ENCODE measurements around the gene FBXL13.
"Not testable (repeated sequence)": the region's sequence is repeated elsewhere in the genome, so short reads cannot be mapped to it uniquely, and the experiment has no call there.

The FBXL13 gene

DNA sequence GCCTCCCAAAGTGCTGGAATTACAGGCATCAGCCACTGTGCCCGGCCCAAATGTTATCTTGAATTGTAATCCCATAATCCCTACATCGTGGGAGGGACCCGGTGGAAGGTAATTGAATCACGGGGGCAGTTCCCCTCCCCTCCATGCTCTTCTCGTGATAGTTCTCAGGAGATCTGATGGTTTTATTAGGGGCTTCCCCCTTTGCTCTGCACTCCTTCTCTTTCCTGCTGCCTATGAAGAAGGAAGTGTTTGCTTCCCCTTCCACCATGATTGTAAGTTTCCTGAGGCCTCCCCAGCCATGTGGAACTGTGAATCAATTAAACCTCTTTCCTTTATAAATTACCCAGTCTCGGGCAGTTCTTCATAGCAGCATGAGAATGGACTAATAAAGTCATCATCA lies 3.6 kb upstream of the FBXL13 start:
- DNase-seq = not testable (repeated sequence)

DNA sequence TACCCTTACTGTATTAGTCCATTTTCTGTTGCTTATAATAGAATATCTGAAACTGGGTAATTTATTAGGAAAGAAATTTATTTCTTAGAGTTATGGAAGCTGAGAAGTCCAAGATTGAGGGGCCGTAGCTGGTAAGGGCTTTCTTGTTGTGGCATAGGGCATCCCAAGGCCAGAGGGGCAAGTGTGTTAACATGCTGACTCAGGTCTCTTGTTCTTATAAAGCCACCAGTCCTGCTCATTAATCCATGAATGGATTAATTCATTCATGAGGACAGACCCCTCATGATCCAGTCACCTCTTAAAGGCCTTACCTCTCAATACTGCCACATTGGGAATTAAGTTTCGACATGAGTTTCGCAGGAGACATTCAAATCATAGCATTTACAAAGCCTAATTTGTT lies 2.7 kb upstream of the FBXL13 start:
- no peak for DNase-seq

DNA sequence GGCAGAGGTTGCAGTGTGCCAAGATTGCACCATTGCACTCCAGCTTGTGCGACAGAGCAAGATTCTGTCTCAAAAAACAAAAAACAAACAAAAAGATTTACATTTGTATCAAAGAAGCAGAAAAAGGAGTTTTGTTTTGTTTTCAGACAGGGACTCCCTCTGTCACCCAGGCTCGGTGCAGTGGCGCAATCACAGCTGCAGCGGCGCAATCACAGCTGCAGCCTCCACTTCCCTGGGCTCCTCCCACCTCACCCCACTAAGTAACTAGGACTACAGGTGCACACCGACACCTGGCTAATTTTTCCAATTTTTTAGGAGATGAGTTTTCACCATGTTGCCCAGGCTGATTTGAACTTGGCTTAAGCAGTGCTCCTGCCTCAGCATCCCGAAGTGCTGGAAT lies 2.2 kb upstream of the FBXL13 start:
- no peak for DNase-seq

- peak; percentile 38 for DNase-seq
Measured at GRCh38 chr7:103075337-103075918, 832 bp upstream of the FBXL13 start.

DNA sequence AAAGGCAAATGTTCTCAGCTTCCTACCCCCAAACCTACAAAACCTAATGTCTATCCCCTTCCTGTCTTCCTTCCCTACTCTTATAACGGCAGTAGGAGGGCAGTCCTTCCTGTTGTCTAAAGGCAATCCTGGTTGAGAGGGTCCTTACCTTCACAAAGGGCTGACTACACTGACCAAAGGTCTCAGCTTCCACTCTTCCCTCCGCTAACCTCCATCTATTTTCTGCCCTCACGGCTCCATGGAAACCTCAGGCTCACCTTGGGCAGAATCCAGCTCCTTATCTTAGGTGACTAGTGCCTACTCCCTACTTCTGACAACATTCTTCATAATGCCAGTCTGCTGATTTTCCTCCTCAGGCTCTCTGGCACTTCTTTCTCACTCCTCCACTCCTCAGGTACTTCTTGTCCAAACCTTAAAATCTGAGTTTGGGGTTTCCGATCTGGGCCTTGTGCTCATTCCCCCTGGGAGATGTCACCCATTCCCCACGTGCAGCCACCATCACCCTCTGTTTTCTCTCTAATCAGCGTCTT lies 542 bp downstream of the FBXL13 start:
- peak; percentile 18 for DNase-seq

GRCh38 chr7:103071000-103071399 lies 3.6 kb downstream of the FBXL13 start:
- DNase-seq = no peak

GRCh38 chr7:103068414-103069403 lies 5.9 kb downstream of the FBXL13 start:
- DNase-seq = no peak

DNA sequence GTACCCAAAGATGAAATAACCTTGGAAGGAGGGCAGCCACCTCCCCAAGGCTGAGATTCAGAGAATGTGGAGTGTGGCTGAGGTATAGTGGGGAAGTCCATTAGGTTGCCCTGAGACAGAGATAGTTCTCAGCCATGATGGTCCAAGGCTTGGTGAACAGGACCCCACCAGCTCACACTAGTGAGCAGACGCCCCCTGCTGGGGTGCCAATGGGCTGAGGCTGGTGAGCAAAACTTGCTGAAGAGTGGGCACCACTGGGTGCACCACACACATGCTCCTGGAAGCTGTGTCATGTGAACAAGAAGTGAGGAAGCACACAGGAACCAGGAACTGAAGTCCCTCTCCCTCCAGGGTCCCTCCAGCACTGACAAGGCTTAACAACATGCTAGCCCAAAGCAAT lies 8.9 kb downstream of the FBXL13 start:
- DNase-seq = peak; percentile 47

GRCh38 chr7:103063895-103064294 lies 10.7 kb downstream of the FBXL13 start:
- no peak for DNase-seq

- DNase-seq = no peak
Measured at GRCh38 chr7:103059471-103059870, 15.1 kb downstream of the FBXL13 start.

DNA sequence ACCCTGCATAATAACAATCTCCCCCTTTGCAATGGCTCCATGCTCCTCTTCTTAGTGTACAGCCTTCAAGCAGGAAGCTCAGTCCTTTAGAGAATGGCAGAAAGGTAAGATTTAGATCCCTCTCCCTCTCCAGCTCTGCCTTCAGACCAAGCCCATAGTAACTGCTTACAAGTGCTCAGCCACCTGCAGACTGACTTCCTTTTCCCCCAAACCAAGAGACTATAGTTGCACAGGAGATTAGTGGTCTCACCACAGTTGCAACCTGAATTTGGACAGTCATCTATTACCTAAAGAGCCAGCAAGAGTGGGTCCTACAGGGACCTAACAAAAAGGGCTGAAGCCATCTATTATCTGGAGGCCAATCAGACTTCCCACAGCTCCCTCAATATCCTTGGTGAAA lies 16.5 kb downstream of the FBXL13 start:
- no peak for DNase-seq

GRCh38 chr7:103056006-103056405 lies 18.6 kb downstream of the FBXL13 start:
- DNase-seq = not testable (repeated sequence)

GRCh38 chr7:103051519-103051918 lies 23.1 kb downstream of the FBXL13 start:
- DNase-seq = no peak

DNA sequence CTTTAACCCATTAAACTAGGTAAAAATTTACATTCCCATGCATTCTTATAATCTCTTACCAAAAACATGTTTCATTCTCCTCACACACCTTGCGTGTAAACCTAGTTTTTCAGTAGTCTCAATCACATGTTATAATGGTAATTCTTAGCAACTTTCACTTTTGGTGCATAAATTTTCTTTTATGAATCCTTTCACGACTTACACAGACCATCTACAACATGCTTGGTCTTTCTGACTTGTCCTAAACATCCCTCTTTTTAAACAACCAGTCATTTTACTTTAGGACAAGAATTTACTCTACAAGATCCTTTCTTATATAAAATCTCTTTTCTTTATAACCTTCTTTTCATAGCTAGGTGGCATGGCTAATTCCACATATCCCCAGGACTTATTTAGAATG lies 25.8 kb downstream of the FBXL13 start:
- DNase-seq = peak; percentile 31

DNA sequence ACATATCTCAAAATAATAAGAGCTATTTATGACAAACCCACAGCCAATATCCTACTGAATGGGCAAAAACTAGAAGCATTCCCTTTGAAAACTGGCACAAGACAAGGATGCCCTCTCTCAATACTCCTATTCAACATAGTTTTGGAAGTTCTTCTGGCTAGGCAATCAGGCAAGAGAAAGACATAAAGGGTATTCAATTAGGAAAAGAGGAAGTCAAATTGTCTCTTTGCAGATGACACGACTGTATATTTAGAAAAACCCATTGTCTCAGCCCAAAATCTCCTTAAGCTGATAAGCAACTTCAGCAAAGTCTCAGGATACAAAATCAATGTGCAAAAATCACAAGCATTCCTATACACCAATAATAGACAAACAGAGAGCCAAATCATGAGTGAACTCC lies 32.8 kb downstream of the FBXL13 start:
- DNase-seq = not testable (repeated sequence)

- not testable (repeated sequence) for DNase-seq
Measured at GRCh38 chr7:103037823-103038739, 36.5 kb downstream of the FBXL13 start.

DNA sequence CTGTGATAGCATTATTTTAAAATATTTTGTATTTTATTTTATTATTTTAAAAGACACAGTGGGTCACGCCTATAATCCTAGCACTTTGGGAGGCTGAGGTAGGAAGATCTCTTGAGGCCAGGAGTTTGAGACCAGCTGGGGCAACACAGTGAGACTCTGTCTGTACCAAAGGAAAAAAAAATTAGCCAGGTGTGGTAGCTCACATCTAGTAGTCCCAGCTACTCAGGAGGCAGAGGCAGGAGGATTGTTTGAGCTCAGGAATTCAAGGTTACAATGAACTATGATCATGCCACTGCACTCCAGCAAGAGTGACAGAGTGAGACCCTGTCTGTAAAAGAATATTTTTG lies 37.1 kb downstream of the FBXL13 start:
- DNase-seq = no peak

- not testable (repeated sequence) for DNase-seq
Measured at GRCh38 chr7:103034318-103034717, 40.3 kb downstream of the FBXL13 start.

DNA sequence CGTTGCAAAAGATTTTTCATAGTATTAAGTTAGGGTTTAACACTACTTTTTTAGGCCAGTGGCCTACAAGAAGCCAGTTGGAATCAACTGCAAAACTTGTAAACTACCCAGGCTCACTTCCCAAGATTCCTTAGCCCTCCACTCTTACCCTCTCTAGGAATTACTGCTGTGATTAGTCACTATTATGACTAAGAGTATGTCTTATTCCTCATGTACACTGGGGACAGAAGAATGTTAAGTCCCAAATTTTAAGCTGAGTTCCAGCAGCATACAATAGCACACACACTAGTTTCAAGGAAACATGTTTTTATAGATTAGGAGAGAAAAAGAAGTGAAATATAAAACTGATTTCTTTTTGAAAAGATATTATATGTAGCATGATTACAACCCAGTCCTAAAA lies 42.8 kb downstream of the FBXL13 start:
- DNase-seq = peak; percentile 18

GRCh38 chr7:103031024-103031423 lies 43.6 kb downstream of the FBXL13 start:
- DNase-seq = no peak

- no peak for DNase-seq
Measured at GRCh38 chr7:103025341-103025740, 49.3 kb downstream of the FBXL13 start.

- not testable (repeated sequence) for DNase-seq
Measured at GRCh38 chr7:103023578-103023977, 51.0 kb downstream of the FBXL13 start.

- DNase-seq = not testable (repeated sequence)
Measured at GRCh38 chr7:103021490-103021889, 53.1 kb downstream of the FBXL13 start.
